SIG-M5 treated with dmso at 0.1 percent for 504 hours (cell line): ENCODE data around the gene NSG2.

Source experiments
- DNase-seq: peaks from one replicate; lab custom pipeline; 2025; ENCODE audit not compliant: unreplicated experiment; lab: John Stamatoyannopoulos, UW

The NSG2 gene

DNA sequence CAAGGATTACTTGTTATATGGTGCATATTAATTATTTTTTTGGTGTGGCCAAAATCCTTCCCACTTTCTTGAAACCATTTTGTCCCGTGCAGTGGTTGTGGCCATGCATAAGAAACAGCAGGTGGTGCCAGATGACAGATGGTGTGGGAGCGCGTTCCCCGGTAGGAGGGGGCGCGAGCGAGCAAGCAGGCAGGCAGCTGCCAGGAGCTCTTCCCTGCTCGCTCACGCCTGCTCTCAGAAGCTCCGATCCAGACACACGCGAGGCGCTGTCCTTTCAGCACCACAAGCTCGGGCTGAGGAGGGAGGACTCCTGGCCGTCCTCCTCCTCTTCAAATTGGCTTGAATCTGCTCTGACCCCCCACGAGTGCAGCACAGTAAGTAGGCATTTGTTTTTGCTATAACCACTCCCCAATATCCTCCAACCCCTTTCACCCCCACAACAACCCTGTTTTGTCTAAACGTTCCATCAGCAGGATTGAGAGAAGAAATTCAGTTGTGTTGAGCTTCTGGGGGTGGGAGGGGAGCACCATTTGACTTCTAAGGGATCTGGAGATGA, at the start of gene NSG2:
TSS of gene NSG2 (plus strand) at position 237 of the 556 bp plus-strand sequence. CDS start 1,050 bp downstream, outside the sequence.
- peak; percentile 91 for DNase-seq

DNA sequence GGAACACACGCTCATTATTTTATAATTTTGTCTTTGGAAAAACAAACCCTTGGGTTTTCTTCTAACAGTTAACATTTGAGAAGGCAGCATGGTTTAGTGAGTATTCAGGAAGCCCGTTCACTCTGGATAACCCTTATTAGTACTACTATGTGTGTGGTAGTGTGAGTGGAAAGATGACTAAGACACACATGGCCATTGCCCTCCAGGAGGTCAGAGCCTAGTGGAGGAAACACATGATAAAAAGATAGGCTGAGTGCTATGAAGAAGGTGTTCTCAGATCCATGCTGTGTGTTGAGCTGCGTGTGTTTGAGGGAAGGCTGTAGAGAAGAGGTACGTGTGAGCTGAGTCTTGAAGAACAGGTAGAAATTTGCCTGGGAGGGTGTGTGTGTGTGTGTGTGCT, 48.2 kb upstream of the NSG2 start:
- no peak for DNase-seq

DNA sequence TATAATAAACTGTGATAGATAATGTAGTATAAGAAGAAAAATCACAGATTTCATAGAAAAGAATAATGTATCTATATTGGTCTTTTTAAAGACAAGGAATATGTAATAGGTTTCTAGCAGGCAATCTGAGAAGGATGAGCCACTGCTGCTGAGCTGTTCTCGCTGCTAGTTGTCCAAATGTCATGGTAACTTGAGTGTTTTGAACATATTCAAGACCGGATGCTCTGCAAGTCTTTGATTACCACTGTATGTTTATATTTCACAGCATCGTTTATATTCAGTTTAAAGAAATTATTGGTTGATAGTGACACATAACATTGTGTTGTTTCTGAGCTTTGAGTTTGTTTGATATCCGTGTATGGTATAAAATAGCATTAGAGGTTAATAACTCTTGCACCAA, 47.0 kb upstream of the NSG2 start:
- no peak for DNase-seq

DNA sequence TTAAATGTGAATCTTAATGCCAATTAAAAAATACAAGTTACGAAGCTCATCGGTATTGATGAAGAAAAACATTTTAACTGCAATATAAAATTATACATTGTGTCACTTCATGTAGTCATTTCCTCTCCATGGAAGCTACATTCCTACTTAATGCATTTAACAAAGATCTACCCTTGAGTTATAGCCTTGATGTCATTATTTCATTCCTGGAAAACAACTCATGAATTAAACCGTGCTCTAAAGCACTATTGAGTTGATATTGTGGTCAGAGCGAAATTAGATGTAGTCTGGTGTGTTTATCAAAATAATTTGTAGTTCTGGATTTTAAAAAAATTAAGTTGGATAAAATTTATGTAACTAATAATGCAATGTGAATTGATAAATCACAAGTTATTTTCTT, 45.4 kb upstream of the NSG2 start:
- no peak for DNase-seq

DNA sequence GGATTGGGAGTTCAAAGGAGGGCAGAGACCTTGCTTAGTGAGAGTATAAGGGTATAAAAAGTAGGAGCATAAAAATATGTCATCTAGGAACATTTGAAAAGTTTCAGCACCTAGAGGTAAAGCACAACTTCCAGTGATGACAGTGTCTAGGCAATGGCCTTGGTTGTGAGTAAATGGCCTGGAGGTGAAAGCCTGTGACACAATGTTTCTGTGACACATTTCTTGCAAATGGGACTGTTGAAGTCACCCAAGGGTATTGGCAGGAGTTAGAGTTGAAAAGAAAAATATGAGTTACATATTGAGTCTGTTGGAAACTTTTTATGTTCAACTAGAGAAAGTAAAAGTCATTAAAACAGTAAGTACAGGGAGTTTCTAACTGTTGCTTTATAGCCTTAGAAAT, 41.7 kb upstream of the NSG2 start:
- no peak for DNase-seq

DNA sequence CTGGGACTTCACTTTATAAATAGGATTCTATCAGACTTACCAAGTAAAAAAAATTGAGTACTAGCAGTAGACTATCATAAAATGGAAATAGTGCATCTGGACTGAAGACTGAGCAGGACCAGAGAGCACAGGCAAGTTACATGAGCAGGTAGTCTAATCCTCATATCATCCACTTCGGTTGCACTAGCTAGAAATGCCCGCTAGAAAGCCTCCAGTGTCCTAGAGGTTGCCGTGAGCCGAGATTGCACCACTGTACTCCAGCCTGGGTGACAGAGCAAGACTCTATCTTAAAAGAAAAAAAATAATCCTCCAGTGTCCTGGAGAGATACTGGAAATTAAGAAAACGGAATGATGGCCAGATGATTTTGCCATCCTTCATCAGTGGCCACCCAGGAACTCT, 36.6 kb upstream of the NSG2 start:
- DNase-seq, result no peak

DNA sequence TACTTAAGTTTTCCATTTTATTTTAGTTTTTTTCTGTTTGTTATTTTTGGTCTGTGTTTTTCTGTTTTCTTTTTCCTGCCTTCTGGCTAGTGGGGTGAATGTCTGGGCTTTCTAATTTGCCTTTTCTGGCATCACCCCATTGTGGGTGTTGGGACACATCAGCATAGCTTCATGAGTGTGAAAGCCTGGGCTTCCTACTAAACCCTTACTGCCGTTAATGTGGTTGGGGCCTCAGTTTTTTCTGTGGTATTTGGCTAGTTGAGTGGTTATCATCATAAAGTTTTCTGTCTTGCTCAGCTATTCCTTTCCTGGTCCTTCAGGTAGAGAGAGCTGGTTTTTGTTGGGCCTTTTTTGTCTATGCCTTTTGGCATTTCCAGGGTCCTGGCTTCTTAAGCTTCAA, 35.1 kb upstream of the NSG2 start:
- no peak for DNase-seq

DNA sequence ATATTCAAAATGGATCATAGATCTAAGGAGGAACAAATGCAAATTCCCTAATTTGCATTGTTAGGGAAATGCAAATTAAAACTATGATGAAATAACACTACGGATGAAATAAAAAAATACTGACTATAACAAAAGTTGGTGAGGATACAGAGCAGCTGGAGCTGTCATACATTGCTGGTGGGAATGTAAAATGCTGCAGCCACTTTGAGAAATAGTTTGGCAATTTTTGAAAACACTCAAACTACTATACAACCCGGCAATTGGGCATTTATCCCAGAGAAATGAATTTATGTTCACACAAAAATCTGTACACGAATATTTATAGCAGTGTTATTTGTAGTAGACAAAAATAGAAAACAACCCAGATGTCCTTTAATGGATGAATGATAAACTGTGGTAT, 34.1 kb upstream of the NSG2 start:
- DNase-seq, result no peak

DNA sequence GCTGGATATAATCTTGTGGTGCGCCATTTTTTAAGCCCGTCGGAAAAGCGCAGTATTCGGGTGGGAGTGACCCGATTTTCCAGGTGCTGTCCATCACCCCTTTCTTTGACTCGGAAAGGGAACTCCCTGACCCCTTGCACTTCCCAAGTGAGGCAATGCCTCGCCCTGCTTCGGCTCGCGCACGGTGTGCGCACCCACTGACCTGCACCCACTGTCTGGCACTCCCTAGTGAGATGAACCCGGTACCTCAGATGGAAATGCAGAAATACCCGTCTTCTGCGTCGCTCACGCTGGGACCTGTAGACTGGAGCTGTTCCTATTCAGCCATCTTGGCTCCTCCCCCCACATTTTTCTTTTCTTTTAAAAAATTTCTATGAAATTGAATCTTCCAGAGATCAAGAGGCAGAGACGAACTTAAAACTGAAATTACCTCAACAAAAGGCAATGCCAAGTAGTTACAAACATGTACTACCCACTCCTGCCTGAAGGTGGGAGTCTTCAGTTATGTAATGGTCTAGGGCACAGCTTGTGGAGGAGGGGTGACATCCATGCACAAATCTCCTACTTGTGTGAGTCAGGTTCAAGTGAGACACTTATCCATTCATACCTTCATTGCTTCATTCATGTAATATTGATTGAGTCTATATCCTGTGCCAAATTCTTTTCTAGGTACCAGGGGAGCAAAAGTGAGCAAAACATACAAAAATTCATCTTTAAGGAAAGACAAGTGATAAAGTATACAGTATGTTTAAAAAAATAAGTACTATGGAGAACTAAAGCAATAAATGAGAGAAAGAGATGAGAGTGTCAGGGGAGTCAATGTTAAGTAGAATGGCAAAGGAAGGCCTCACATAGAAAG, 25.2 kb upstream of the NSG2 start:
- peak; percentile 25 for DNase-seq

DNA sequence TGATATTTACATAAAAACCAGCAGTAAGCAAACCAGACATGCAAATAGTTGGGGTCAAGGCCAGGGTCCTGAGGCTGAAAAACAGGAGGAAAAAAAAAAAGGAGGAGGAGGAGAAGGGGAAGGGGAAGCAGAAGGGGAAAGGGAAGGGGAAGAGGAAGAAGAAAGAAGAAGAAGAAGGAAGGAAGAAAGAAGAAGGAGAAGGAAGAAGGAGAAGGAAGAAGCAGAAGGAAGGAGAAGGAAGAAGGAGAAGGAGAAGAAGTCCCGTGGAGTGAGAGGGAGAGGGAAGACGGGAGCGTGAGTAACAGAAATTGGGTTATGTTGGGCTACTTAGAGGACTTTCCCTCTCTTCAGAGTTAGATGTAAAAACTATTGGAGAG, 24.6 kb upstream of the NSG2 start:
- no peak for DNase-seq

DNA sequence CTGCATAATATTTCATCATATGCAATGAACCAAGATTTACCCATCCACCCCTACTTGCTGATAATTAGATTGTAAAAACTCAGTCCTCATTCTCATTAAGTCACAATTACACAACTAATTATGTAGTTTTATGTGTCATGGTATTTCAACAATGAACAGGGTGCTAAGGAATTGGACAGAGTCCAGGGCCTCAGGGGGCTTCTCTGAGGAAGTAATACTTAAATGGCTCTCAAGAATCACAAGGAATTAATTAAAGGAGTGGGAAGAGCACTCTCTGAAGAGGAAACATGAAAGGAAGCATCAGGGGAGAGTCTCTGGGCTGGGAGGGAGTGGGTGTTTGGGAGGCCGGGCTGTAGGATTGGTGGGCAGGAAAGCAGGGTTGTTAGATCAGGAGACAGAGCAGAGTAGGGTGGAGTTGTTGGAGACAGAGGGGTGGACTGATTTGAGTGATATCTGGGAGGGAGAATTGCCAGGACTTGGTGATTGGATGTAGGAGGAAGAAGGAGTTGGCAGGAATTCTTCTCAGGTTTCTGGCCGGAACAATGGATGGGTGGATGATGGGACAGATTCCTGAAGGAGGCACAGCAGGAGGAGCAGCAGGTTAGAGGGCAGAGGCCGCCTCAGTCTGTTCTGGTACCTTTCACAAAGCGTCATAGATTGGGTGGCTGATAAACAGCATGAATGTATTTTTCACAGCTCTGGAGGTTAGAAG, 23.0 kb upstream of the NSG2 start:
- no peak for DNase-seq

DNA sequence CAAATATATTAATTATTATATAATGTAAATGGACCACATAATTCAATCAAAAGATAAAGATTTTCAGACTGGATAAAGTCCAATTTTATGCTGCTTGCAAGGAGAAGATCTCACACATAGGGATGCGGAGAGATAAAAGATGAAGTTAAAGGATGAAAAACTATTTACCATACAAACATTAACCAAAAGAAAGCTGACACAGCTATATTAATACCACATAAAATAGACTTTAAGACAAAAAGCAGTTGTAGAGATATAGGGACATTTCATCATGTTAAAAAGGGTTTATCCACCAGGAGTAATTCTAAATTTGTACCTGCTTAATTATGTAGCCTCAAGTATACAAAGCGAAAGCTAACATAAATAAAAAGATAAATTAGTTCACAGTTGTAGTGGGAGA, 15.2 kb upstream of the NSG2 start:
- no peak for DNase-seq

DNA sequence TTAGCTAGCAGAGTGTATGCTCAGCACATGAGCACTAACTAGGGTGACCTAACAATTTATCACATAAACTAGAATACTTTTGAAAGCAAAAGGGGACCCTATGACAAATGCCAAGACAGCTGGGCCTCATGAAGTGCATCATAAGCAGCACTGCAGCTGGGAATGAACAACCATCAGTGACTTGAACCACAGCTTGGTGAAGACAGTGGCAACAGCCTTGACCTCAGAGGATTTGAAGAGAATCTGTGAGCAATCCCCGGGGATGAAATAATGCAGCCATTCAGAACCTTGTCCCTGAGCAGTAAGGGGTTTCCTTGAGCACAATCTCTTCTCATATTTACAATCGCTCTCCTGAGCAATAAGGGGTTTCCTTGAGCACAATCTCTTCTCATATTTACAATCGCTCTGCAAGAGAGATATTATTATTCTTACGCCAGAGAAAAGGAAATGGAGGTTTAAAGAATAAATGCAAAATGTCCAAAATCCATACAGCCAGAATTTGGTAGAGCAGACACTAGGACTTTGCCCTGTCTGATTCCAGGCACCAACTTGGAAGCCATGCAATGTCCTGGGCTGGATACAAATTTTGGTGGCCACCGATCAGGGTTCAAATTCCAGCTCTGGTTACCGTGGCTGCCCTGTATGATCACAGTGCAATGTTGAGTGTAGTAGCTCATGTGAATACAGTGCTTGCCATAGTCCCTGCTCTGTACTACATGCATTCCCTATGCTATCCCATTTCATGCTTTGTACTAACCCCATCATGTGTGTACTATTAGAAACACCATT, 846 bp upstream of the NSG2 start:
- no peak for DNase-seq

DNA sequence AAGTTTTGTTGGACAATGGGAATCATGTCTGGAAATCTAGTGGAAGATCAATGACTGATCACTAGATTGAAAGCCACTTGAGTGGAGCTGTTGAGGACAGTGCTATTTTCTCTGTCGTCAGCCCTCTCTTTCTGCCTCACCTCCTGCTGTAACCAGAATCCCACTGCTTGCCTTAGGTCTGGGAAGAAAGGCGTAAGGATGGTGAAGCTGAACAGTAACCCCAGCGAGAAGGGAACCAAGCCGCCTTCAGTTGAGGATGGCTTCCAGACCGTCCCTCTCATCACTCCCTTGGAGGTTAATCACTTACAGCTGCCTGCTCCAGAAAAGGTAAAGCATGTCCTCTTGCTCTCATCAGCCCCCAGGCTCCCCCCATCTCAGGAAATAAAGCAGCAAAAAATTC, 1.1 kb downstream of the NSG2 start:
- DNase-seq, result no peak

DNA sequence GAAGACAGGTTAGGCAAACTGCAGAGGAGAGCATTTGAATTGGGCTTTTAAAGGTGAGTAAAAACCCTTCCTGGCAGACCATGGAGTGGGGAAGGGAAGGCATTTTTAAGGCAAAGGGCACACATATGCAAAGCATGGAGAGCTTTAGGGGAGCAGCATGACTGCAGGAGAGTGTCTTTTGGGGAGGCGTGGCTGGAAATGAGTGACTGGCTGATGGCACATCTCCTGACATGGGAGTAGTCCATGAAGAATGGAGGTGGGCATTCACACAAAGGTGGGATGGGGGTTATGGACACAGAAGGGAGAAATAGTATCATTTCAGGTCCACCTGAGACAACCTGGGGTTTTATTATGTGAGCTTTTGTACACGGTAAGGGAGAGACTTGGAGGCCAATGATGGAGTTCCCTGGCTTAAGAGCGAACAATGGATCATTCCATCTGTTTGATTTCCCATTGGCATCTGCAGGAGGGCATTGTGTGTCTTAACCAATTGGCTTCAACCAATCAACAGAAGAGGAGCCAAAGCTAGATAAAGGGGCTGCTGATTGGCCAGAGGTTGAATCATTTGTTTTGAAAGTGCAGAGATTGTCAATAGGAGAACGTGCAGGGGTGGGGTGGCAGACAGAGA, 2.1 kb downstream of the NSG2 start:
- DNase-seq, result no peak

DNA sequence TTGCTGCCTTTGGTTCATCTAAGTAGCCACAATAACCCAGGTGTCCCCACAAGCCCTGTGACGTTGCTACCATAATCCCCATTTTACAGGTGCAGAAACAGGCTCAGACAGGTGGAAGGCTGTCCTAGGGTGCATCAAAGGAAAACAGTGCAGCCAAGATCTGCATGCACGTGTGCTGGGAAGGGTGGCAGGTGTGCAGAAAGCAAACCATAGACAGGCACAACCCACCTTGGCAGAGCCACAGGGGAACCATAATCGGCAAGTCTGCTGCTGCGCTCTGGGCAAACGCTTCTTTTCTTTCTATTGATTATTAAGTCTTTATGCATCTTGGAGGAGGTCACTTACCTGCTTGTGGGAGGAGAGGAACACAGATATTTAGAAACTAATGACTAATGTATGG, 7.1 kb downstream of the NSG2 start:
- DNase-seq, result no peak

DNA sequence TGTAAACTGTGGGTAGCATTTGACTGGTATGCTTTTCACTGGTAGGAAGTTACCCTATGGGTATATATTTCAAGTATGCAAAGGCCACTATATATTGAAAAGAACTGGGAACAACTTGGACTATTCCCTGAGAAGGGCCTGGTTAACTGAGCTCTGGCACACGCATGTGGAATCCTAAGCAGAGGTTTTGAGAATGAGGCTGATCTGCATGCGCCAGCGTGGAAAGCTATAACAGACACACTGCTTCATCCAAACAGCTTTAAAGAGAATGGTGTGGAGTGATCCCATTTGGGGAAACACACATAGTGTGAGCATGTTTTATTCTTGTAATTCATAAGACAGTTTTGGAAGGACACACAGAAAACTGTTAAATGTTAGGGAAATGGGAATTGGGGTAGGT, 8.4 kb downstream of the NSG2 start:
- no peak for DNase-seq

DNA sequence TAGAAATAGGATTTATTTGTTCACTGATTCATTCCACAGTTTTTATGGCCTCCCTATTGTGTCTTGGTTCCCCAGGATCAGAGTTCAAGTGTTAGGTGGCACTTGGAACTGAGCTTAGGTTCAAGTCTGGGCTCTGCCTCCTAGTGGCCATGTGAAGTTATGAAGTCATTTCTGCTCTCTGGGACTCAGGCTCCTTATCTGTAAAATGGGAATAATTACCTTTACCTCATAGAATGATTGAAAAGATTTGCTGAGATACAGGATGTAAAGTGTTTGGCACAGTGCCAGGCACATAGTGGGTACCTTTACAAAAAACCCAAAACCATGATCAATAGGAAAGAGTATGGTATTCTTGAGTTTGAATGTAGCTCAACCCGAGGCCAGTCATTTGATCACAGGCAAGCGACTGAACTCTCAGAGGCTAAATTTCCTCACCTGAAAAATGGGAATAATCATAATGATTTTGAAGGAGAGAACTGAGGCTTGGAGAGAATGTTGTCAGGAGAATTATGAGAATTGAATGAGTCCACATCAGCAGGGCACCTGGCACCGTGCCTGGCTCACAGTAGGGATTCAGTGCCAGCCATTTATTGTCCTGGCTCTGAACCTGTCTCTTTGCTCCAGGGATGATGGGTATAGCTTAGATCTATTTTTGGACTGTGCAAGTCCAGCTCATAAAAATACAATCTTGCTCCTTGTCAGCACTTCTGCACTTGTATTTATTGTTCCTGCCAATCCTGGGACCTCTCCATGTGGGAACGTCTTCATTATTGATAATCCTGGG, 10.8 kb downstream of the NSG2 start:
- no peak for DNase-seq

DNA sequence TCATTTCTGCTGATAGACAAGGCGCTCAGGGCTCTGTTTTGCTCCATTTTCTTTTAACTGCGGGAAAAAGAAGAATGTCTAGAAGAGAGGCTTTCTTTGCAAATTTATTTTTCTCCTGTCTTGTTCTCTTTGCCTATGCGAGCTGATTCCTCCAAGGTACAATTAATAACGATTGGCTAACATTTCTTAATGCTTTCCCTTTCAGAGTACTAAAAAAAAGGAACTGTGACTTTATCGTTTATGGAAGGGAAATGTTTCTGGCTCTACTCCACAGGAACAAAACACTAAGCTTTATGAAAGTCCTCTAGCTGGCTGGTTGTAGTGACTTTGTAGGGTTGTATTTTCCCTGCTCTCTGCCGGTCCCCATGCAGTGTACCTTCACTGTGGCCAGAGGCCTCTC, 11.7 kb downstream of the NSG2 start:
- no peak for DNase-seq

DNA sequence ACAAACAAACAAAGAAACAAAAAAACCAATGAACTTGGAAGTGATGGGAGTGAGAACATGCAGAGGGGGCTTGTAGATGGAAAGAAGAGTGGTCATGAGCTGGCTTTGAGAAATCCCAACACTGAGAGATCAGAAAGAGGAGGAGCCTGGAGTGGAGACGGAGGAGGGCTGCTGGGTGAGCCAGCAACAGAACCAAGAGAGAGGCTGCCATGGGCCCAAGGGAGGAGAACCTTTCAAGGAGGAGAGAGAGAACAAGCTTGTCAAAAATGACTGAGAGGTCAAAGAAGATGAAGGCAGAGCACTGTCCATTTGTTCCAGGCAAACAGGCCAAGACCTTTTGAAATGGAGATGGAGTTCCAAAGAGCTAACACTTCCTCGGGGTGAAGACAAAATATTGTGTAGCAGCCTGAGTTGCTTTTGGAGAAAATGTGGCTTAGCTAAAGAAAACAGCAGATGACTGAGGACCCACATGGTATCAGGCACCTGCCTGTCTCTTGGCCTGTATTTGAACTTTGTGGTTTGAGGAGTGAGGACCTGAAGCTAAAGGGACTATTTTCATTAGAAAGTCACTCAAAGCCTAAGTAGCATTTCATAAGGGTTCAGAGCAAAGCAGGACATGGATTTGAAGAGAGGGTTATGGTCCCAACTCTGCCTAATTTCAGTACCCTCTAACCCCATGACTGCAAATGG, 13.1 kb downstream of the NSG2 start:
- no peak for DNase-seq
